MM.1S (cell line): Measurements from ENCODE around the gene FAM20A.

Experiments used
- DNase-seq: peaks from one replicate; pipeline ENCODE4 v3.0.0-alpha.2; 2015
- H2AFZ ChIP-seq: fragments of 300-600 bp; sonication (generic); 2 replicates; pipeline ENCODE4 v1.6.0; 2016; ENCODE audit warnings: antibody characterized with exemption, low read length
- H3F3A ChIP-seq: fragments of 300-600 bp; sonication (generic); 2 replicates; pipeline ENCODE4 v1.6.1; 2016; ENCODE audit warnings: mild to moderate bottlenecking, antibody characterized with exemption, low read length, moderate library complexity, mixed read lengths; ENCODE audit not compliant: insufficient read depth
- H3K27ac ChIP-seq: fragments of 300-600 bp; sonication (generic); 2 replicates; pipeline ENCODE4 v1.5.1; 2016; ENCODE audit warnings: mild to moderate bottlenecking, low read length
- H3K27me3 ChIP-seq: fragments of 300-600 bp; sonication (generic); replicated peaks from 2 replicates; pipeline ENCODE4 v1.6.0; 2016; ENCODE audit warnings: low read length; ENCODE audit not compliant: insufficient read depth
- H3K36me3 ChIP-seq: fragments of 300-600 bp; sonication (generic); replicated peaks from 2 replicates; pipeline ENCODE4 v1.6.1; 2016; ENCODE audit warnings: mild to moderate bottlenecking, low read length, mixed read lengths; ENCODE audit not compliant: insufficient read depth
- H3K4me1 ChIP-seq: fragments of 300-600 bp; sonication (generic); 2 replicates; pipeline ENCODE4 v1.6.1; 2016; ENCODE audit warnings: low read length, mixed read lengths
- H3K4me2 ChIP-seq: fragments of 300-600 bp; sonication (generic); 2 replicates; pipeline ENCODE4 v1.6.0; 2016; ENCODE audit warnings: low read depth, low read length
- H3K4me3 ChIP-seq: fragments of 300-600 bp; sonication (generic); 2 replicates; pipeline ENCODE4 v1.5.1; 2016; ENCODE audit warnings: low read length, mixed read lengths
- H3K79me2 ChIP-seq: fragments of 300-600 bp; sonication (generic); 2 replicates; pipeline ENCODE4 v1.6.1; 2016; ENCODE audit warnings: mixed run types, low read length, mixed read lengths
- H3K9ac ChIP-seq: fragments of 300-600 bp; sonication (generic); 2 replicates; pipeline ENCODE4 v1.6.1; 2016; ENCODE audit warnings: low read length, mixed read lengths
- H3K9me2 ChIP-seq: fragments of 300-600 bp; sonication (generic); replicated peaks from 2 replicates; pipeline ENCODE4 v1.6.1; 2016; ENCODE audit warnings: mild to moderate bottlenecking, low read length, mixed read lengths; ENCODE audit not compliant: insufficient read depth
- H3K9me3 ChIP-seq: fragments of 300-600 bp; sonication (generic); replicated peaks from 2 replicates; pipeline ENCODE4 v1.6.1; 2016; ENCODE audit warnings: mild to moderate bottlenecking, low read length, mixed read lengths; ENCODE audit not compliant: insufficient read depth
- H4K20me1 ChIP-seq: fragments of 300-600 bp; sonication (generic); 2 replicates; pipeline ENCODE4 v1.6.1; 2016; ENCODE audit warnings: mild to moderate bottlenecking, low read length, moderate library complexity, mixed read lengths; ENCODE audit not compliant: insufficient read depth
- EZH2 ChIP-seq: fragments of 300-600 bp; sonication (generic); optimal IDR thresholded peaks from 2 replicates; pipeline ENCODE3; 2017; ENCODE audit warnings: low read depth, mild to moderate bottlenecking, antibody characterized with exemption, low read length, mixed read lengths
- EZH2phosphoT487 ChIP-seq: fragments of 300-600 bp; sonication (generic); IDR thresholded peaks from 2 replicates; pipeline ENCODE4 v1.6.1; 2018; ENCODE audit warnings: antibody characterized with exemption, low read length
- TF ChIP-seq, protein P1 (sequence below): fragments of 300-600 bp; sonication (generic); IDR thresholded peaks from 2 replicates; pipeline ENCODE4 v1.5.1; 2016; ENCODE audit warnings: antibody characterized with exemption, low read length, mixed read lengths

The FAM20A gene

GRCh38 chr17:68598545-68598961 is 2.6 kb downstream of the FAM20A start:
- Histone ChIP-seq H3K27me3 (no peaks in the 10 kb centered on the region), H3K79me2 (no peaks in the 10 kb centered on the region), H3F3A (no peaks in the 10 kb centered on the region), H3K36me3 (no peaks in the 10 kb centered on the region), H3K27ac (no peak overlapping the region), H3K9ac (no peak overlapping the region), H3K4me1 (0 out of 2 replicates have a peak, but pooled peaks cover 3% of the 10 kb centered on the region), H4K20me1 (no peaks in the 10 kb centered on the region), H3K9me3 (no peaks in the 10 kb centered on the region), H3K4me2 (no peak overlapping the region), H3K9me2 (no peaks in the 10 kb centered on the region), H3K4me3 (no peak overlapping the region), H2AFZ (no peak overlapping the region)
- TF ChIP-seq, protein P1, sequence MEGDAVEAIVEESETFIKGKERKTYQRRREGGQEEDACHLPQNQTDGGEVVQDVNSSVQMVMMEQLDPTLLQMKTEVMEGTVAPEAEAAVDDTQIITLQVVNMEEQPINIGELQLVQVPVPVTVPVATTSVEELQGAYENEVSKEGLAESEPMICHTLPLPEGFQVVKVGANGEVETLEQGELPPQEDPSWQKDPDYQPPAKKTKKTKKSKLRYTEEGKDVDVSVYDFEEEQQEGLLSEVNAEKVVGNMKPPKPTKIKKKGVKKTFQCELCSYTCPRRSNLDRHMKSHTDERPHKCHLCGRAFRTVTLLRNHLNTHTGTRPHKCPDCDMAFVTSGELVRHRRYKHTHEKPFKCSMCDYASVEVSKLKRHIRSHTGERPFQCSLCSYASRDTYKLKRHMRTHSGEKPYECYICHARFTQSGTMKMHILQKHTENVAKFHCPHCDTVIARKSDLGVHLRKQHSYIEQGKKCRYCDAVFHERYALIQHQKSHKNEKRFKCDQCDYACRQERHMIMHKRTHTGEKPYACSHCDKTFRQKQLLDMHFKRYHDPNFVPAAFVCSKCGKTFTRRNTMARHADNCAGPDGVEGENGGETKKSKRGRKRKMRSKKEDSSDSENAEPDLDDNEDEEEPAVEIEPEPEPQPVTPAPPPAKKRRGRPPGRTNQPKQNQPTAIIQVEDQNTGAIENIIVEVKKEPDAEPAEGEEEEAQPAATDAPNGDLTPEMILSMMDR, result no peak
- TF ChIP-seq EZH2, result no peak
- TF ChIP-seq EZH2phosphoT487, result no peak
- no peak for DNase-seq

GRCh38 chr17:68598074-68598473 is 3.1 kb downstream of the FAM20A start:
- H3K9ac ChIP-seq, result no peak overlapping the region
- no peak overlapping the region for H3K4me2 ChIP-seq
- H3K79me2 ChIP-seq, result no peaks in the 10 kb centered on the region
- H2AFZ ChIP-seq, result no peak overlapping the region
- H3K27me3 ChIP-seq, result no peaks in the 10 kb centered on the region
- H3K9me2 ChIP-seq, result no peaks in the 10 kb centered on the region
- DNase-seq, result no peak
- no peaks in the 10 kb centered on the region for H3K36me3 ChIP-seq
- H3K9me3 ChIP-seq, result no peaks in the 10 kb centered on the region
- H4K20me1 ChIP-seq, result no peaks in the 10 kb centered on the region
- no peaks in the 10 kb centered on the region for H3F3A ChIP-seq
- no peak overlapping the region for H3K27ac ChIP-seq
- 0 out of 2 replicates have a peak, but pooled peaks cover 3% of the 10 kb centered on the region for H3K4me1 ChIP-seq
- TF ChIP-seq EZH2phosphoT487 (no peak), EZH2 (no peak)
- TF ChIP-seq, protein P1, result no peak
- no peak overlapping the region for H3K4me3 ChIP-seq

GRCh38 chr17:68596411-68596945 is 4.7 kb downstream of the FAM20A start:
- H3F3A ChIP-seq, result no peaks in the 10 kb centered on the region

More at GRCh38 chr17:68596411-68596945, 4.7 kb downstream of the FAM20A start:
- no peak for DNase-seq
- H4K20me1 ChIP-seq, result no peaks in the 10 kb centered on the region
- no peaks in the 10 kb centered on the region for H3K36me3 ChIP-seq
- 0 out of 2 replicates have a peak, but pooled peaks cover 3% of the 10 kb centered on the region for H3K4me1 ChIP-seq
- no peak overlapping the region for H3K4me2 ChIP-seq
- no peaks in the 10 kb centered on the region for H3K9me2 ChIP-seq
- H3K27me3 ChIP-seq, result no peaks in the 10 kb centered on the region
- TF ChIP-seq EZH2phosphoT487 (no peak), EZH2 (no peak)
- TF ChIP-seq, protein P1, result no peak
- no peak overlapping the region for H3K4me3 ChIP-seq
- no peaks in the 10 kb centered on the region for H3K9me3 ChIP-seq
- H3K9ac ChIP-seq, result no peak overlapping the region
- H3K79me2 ChIP-seq, result no peaks in the 10 kb centered on the region
- no peak overlapping the region for H3K27ac ChIP-seq
- no peak overlapping the region for H2AFZ ChIP-seq
